Heart right ventricle (tissue), 16 donors: Measurements from ENCODE around the gene SLC35F1. TPM values are rescaled to one million over a fixed set of nuclear protein-coding genes. Genes with fewer than 3 reads are reported as not detected.

Source experiments
- ATAC-seq, 8 donors: fragments of 200-7000 bp; cut with Tn5 transposase; one replicate each; pipeline ENCODE4 v1.9.1; 2020; ENCODE audit warnings: mild to moderate bottlenecking in 8 of 8, moderate library complexity in 8 of 8, moderate number of reproducible peaks in 1 of 8
- DNase-seq, 2 donors: peaks; one replicate each; pipeline ENCODE4 v3.0.0-alpha.2; 2020
- H3K27ac ChIP-seq, 10 donors: fragments of 200-600 bp; sonication (generic) in 2 of 10; one replicate each; pipeline versions ENCODE4 v1.5.0 to v1.8.0; 2020 to 2022; ENCODE audit warnings: mild to moderate bottlenecking in 3 of 10
- H3K27me3 ChIP-seq, 7 donors: fragments of 200-600 bp; one replicate each; pipeline ENCODE4 v1.8.0; 2021 to 2022; ENCODE audit warnings: mild to moderate bottlenecking in 2 of 7
- H3K36me3 ChIP-seq, 9 donors: fragments of 200-600 bp; sonication (generic) in 1 of 9; one replicate each; pipeline versions ENCODE4 v1.5.0 to v1.8.0; 2020 to 2022; ENCODE audit warnings: mild to moderate bottlenecking in 2 of 9
- H3K4me1 ChIP-seq, 9 donors: fragments of 200-600 bp; sonication (generic) in 1 of 9; one replicate each; pipeline versions ENCODE4 v1.5.0 to v1.8.0; 2020 to 2022; ENCODE audit warnings: mild to moderate bottlenecking in 4 of 9
- H3K4me3 ChIP-seq, 10 donors: fragments of 200-600 bp; sonication (generic) in 2 of 10; one replicate each; pipeline versions ENCODE4 v1.5.0 to v1.8.0; 2020 to 2022; ENCODE audit warnings: mild to moderate bottlenecking in 7 of 10, moderate library complexity in 2 of 10
- H3K9me3 ChIP-seq, 11 donors: fragments of 200-600 bp in 10 of 11; sonication (generic) in 2 of 11; one replicate each; pipeline versions ENCODE4 v1.5.0 to v1.8.0; 2013 to 2022; ENCODE audit warnings: mild to moderate bottlenecking in 2 of 11, control low read depth in 1 of 11, moderate library complexity in 1 of 11
- WGBS, 2 donors: extraction: QIAGEN DNeasy Blood & Tissue Kit; methylation state at CpG; one replicate each; pipeline ENCODE4 v1.1.7; 2013; ENCODE audit warnings: inconsistent platforms in 1 of 2; 5-methylcytosine and 5-hydroxymethylcytosine counted together
- intact Hi-C, 10 donors: fragments of 100-400 bp; cut with DNase I; formaldehyde crosslinking; loops; one replicate each; pipeline versions ENCODE4 v1.11.1 to v1.14.2; 2022
- polyA plus RNA-seq, 2 donors: library from polyadenylated mRNA; stranded (reverse); fragments of 200-250 nt; gene quantifications; one replicate each; pipeline ENCODE4 v1.2.3, GENCODE V29; 2013
- total RNA-seq, 10 donors: library from RNA; stranded (reverse); fragmentation: NEBNext Ultra II Directional in 3 of 10; extraction: Animal tissue kit (Norgen Biotek cat#: 25700) in 3 of 10; gene quantifications; one replicate each; pipeline versions ENCODE4 v1.2.1 to v1.2.4, GENCODE V29; 2021 to 2023
- TF ChIP-seq, protein P1 (sequence below), 9 donors: fragments of 200-600 bp; sonication (generic) in 2 of 9; IDR thresholded peaks; one replicate each; pipeline versions ENCODE4 v1.5.0 to v1.8.0; 2021 to 2022; ENCODE audit warnings: antibody characterized with exemption in 9 of 9, mild to moderate bottlenecking in 5 of 9, moderate library complexity in 1 of 9
- donor health status: Arrhythmogenic right ventricular cardiomyopathy.
- donor health status: ischemic (EF 13 %, LVEDD 7.1; RV severe dilation, severe dysfunction).
- donor health status: healthy with polysubstance abuse.
- donor health status: DM: no; HTN: yes; CAD: no.
- donor health status: DM: no; HTN: no; CAD: no.
- donor health status: ischemic (EF 25% LVEDD 6.9; RV normal size, moderate dysfunction).
- donor health status: ischemic (EF 25% LVEDD 5.7; RV mildly dilated, moderate dysfunction).
- donor health status: healthy.
- donor health status: DM: yes; HTN: yes; CAD: no.
- donor health status: Ischemic cardiomyopathy.
- donor health status: ischemic (EF 35%, LVEDD 5.7; RV mildly dilated, moderate dysfunction).
- donor health status: nonischemic (EF 11% LVEDD 7.7; RV severe dilation, severe dysfunction).
- donor health status: DM: yes; HTN: yes; CAD: no.
- donor health status: PGD.
- donor health status: ischemic (EF 29% LVEDD 5.4; RV normal size, mild dysfunction).
- donor health status: nonischemic (EF 23%, LVEDD 6.1; RV moderate dilation, normal function).

SLC35F1 gene
- total and polyA plus RNA-seq, 12 donors = 0.75 to 17.7 (median 6.3) TPM

DNA sequence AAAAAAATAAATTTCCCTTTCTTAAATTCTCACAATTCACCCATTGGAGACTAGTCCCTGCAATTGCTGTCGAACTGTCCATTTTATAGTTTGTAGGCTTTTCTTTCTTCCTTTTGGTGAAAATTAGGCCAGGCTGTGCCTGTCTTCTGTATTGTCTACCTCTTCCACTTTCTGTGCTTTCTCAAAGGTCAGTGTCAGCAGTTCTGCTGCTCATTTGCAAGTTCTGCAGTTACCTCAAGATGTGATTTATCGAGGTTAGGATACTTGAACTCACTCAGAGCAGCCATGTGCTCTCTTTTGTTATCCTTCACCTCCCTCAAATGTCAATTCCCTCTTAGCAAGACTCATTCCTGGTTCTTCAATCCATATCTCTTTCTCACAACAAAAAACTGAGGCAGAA, 179.1 kb downstream of the SLC35F1 start:
- no peak for DNase-seq
- 72 to 76% methylated on average over 2 of the region's 2 CpGs for WGBS, 2 donors
- ATAC-seq = no peak
- Histone ChIP-seq H3K4me1 (no peaks in the 10 kb centered on the region), H3K9me3 (peaks cover 0 to 3% (median 0%) of the 10 kb centered on the region in 11 donors), H3K4me3 (no peak overlapping the region), H3K27me3 (no peaks in the 10 kb centered on the region), H3K36me3 (no peaks in the 10 kb centered on the region), H3K27ac (no peak overlapping the region)
- intact Hi-C loops = no loop called here
- TF ChIP-seq, protein P1, sequence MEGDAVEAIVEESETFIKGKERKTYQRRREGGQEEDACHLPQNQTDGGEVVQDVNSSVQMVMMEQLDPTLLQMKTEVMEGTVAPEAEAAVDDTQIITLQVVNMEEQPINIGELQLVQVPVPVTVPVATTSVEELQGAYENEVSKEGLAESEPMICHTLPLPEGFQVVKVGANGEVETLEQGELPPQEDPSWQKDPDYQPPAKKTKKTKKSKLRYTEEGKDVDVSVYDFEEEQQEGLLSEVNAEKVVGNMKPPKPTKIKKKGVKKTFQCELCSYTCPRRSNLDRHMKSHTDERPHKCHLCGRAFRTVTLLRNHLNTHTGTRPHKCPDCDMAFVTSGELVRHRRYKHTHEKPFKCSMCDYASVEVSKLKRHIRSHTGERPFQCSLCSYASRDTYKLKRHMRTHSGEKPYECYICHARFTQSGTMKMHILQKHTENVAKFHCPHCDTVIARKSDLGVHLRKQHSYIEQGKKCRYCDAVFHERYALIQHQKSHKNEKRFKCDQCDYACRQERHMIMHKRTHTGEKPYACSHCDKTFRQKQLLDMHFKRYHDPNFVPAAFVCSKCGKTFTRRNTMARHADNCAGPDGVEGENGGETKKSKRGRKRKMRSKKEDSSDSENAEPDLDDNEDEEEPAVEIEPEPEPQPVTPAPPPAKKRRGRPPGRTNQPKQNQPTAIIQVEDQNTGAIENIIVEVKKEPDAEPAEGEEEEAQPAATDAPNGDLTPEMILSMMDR (IDR thresholded peaks at IDR 0.05) = no peak

GRCh38 chr6:118092086-118092485, 185.0 kb downstream of the SLC35F1 start:
- intact Hi-C loops = no loop called here
- Histone ChIP-seq H3K27ac (no peak overlapping the region), H3K27me3 (no peaks in the 10 kb centered on the region), H3K9me3 (peaks cover 0 to 20% (median 3%) of the 10 kb centered on the region in 11 donors), H3K4me3 (no peak overlapping the region), H3K4me1 (no peaks in the 10 kb centered on the region), H3K36me3 (no peaks in the 10 kb centered on the region)
- no peak for DNase-seq
- no peak for ATAC-seq
- TF ChIP-seq, protein P1 (IDR thresholded peaks at IDR 0.05) = no peak

- no peak for ATAC-seq
- intact Hi-C loops = no loop called here
- H3K27me3 ChIP-seq = no peaks in the 10 kb centered on the region
Observed at GRCh38 chr6:118097576-118097975, 190.5 kb downstream of the SLC35F1 start.

GRCh38 chr6:118100717-118101116, 193.7 kb downstream of the SLC35F1 start:
- ATAC-seq = peak in 3 of 8 donors; percentile 18 to 38 (median 36)
- Histone ChIP-seq H3K27ac (peak overlapping the region in 2 of 10 donors; percentile 2 to 24), H3K4me3 (no peak overlapping the region), H3K36me3 (no peaks in the 10 kb centered on the region), H3K9me3 (peaks cover 0 to 11% (median 0%) of the 10 kb centered on the region in 11 donors), H3K4me1 (peaks cover 0 to 32% (median 3%) of the 10 kb centered on the region in 9 donors), H3K27me3 (no peaks in the 10 kb centered on the region)
- intact Hi-C loops = no loop called here
- 58 to 68% methylated on average over 2 of the region's 2 CpGs for WGBS, 2 donors
- no peak for DNase-seq
- TF ChIP-seq, protein P1 (IDR thresholded peaks at IDR 0.05) = no peak

More at GRCh38 chr6:118097576-118097975, 190.5 kb downstream of the SLC35F1 start:
- Histone ChIP-seq H3K27ac (no peak overlapping the region), H3K9me3 (peaks cover 0 to 15% (median 0%) of the 10 kb centered on the region in 11 donors), H3K4me1 (peaks cover 0 to 24% (median 3%) of the 10 kb centered on the region in 9 donors), H3K36me3 (no peaks in the 10 kb centered on the region), H3K4me3 (no peak overlapping the region)
- WGBS, 2 donors = 52 to 71% methylated on average over 3 of the region's 3 CpGs
- DNase-seq = no peak
- TF ChIP-seq, protein P1 (IDR thresholded peaks at IDR 0.05) = no peak
